Esophagus squamous epithelium (tissue), 4 donors: ENCODE results near the gene EFCAB12.

Source experiments
- CTCF ChIP-seq, 6 experiments: fragments of 450-650 bp in 4 of 6; fragments of 200-600 bp in 2 of 6; sonication (generic) in 2 of 6; IDR thresholded peaks; one replicate each; pipeline ENCODE4 v1.5.1; 2016 to 2019; ENCODE audit warnings: antibody characterized with exemption in 6 of 6, mild to moderate bottlenecking in 4 of 6, moderate library complexity in 4 of 6
- POLR2A ChIP-seq, 4 donors: fragments of 450-650 bp; IDR thresholded peaks; one replicate each; pipeline ENCODE4 v1.6.1; 2017; ENCODE audit warnings: antibody characterized with exemption in 4 of 4, mild to moderate bottlenecking in 4 of 4, moderate library complexity in 3 of 4

- TF ChIP-seq CTCF (IDR thresholded peaks at IDR 0.05), result no peak
- no peak for TF ChIP-seq POLR2A (IDR thresholded peaks at IDR 0.05)
Measured at GRCh38 chr3:129353589-129353941, 74.9 kb downstream of the EFCAB12 start.
